ENCODE measurements around the gene PLCD4.

Gene PLCD4

DNA sequence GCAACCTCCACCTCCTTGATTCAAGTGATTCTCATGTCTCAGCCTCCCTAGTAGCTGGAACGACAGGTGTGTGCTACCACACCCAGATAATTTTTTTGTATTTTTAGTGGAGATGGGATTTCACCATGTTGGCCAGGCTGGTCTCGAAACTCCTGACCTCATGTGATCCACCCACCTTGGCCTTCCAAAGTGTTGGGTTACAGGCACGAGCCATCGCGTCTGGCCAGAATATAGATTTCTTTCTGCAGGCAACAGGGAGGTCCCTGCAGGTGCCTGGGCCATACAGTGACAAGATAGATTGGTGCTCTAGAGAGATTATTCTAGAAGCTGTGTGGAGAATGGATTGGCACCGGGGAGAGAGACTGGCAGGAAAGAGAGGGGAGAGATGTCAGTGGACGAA is 13.3 kb downstream of the PLCD4 start:
- DNase-seq (ENCODE audit: low spot score) = no peak

DNA sequence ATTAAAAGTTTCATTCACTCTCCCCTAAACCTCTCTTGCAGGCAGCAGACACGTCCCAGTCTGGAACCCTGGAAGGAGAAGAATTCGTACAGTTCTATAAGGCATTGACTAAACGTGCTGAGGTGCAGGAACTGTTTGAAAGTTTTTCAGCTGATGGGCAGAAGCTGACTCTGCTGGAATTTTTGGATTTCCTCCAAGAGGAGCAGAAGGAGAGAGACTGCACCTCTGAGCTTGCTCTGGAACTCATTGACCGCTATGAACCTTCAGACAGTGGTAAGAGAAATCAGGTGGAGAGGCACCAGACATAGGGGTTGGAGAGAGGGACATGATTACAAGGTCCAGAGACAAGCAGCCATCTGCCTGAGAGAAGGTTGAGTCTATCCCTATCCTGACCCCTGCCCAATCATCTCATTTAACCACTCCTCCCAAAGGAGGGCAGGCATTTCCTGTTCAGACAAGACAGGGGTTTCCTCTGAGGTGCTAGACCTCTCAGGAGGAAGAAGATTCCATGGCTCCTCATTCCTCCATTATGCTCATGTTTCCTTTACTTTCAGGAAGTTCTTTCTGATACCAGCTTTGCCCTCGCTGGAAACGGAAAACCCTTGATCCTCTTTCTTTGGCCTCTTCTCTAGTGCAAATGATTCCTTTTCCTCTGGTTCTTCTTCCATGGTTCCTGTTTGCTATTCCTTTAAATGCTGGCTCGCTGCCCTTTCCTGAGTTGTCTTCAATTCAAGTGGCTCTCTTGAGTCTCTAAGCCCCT is 15.1 kb downstream of the PLCD4 start:
- DNase-seq (ENCODE audit: low spot score) = no peak

DNA sequence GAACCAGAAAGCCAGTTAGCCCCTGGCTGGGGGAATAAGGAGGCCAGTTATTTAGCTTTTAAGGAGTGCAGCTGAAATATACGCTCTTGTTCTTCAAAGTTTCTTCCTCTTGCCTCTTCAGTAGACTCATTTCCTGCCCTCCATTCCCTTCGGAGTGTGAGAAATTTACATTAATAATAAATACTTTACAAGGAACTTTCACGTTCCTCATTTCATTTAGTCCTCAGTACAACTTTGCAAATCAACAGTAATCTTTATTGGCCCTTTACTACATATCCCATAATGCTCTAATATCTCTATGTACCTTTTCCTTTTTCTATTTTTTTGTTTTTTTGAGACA is 15.6 kb downstream of the PLCD4 start:
- DNase-seq (ENCODE audit: low spot score) = no peak

DNA sequence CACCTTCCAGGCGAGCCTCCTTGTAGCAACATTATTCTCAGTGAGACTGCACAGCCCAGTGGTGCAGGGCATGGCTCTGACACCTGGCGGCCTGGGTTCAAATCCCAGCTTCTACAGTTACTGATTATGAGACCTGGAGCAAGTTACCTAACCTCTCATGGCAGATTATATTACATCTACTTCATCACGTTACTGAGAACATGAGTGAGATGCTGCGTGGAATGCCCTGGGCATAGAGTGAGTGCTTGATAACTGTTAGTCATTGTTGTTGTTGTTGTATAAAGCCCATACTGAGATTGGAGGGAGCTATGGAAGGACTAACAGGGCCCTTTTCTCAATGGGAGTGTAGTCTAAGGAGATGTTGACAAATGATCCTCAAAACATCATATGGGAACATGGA is 18.7 kb downstream of the PLCD4 start:
- DNase-seq (ENCODE audit: low spot score) = no peak

DNA sequence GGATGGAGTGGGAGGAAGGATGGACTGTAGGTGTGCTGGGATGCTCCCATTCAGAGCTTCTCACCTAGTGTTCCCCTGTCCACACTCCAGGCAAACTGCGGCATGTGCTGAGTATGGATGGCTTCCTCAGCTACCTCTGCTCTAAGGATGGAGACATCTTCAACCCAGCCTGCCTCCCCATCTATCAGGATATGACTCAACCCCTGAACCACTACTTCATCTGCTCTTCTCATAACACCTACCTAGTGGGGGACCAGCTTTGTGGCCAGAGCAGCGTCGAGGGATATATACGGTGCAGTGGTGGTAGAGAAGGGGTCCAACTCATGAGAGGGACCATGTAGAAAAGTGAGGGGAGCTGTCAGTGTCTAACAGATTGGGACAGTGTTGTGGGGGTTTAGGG is 20.2 kb downstream of the PLCD4 start:
- no peak for DNase-seq (ENCODE audit: low spot score)

DNA sequence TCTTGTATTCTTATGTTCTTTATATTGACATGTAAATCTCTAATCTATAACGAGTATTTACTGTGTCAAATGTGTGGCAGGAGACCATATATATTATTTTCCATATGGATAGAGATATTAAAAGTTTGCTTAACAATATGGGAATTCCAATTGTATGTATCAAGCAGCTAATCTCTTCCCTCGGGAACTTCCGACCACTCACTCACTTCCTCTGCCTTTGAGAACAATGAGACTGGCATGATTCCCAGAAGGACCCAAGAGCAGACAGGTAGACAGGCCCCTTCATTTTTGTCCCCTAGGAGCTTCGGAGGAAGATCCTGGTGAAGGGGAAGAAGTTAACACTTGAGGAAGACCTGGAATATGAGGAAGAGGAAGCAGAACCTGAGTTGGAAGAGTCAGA is 24.1 kb downstream of the PLCD4 start:
- DNase-seq (ENCODE audit: low spot score) = no peak

DNA sequence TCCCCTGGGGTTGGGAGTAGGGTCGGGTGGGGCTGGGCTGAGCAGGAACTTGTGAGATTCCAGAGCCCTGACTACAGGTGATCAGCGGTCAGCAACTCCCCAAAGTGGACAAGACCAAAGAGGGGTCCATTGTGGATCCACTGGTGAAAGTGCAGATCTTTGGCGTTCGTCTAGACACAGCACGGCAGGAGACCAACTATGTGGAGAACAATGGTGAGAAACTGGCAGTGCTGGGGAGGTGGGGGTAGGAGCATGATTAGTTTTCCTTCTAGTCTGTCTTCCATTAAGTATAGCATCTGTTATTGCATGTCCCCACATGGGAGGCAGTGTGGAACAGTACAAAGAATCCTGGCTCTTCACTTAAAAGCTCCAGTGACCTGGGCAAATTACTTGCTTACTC is 28.0 kb downstream of the PLCD4 start:
- no peak for DNase-seq (ENCODE audit: low spot score)

DNA sequence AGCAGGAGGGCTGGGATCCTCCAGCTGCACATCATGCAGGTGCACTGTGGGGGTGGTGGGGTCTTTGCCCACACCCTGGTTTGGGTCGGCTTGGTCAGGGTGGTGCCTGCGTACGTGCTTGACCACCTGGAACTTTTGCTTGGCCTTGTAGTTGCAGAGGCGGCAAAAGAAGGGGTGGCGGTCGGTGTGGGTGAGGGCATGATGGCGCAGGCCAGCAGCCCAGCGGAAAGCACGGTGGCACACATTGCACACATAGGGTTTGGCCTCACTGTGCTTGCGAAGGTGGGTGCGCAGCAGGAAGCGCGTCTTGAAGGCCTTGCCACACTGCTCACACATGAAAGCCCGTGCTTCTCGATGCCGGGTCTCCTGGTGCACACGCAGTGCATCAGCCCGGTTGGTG is 30.7 kb downstream of the PLCD4 start:
- DNase-seq (ENCODE audit: low spot score) = no peak

DNA sequence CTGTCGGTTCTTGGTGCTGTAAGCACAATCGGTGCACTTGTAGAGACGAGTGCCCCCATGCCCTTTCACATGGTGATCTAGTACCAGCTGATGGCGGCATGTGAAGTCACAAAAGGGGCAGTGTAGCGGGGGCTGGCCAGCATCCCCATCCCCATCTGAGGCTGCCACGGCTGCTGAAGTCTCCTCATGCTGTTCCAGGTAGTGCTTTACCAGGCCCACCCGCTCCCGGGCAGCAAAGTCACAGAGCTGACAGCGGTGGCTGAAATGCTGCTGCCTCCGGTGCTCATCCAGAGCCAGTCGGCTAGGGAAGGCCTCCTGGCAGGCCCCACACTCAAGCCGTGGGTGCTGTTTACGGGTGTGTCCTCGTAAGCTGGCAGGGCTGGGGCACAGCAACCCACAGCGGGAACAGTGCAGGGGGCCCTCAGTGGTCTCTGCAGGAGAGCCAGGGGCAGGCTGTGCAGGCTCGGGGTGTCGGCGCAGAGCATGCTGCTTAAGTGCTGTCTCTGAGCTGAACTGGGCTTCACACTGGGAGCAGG is 34.5 kb downstream of the PLCD4 start:
- DNase-seq (ENCODE audit: low spot score) = no peak

DNA sequence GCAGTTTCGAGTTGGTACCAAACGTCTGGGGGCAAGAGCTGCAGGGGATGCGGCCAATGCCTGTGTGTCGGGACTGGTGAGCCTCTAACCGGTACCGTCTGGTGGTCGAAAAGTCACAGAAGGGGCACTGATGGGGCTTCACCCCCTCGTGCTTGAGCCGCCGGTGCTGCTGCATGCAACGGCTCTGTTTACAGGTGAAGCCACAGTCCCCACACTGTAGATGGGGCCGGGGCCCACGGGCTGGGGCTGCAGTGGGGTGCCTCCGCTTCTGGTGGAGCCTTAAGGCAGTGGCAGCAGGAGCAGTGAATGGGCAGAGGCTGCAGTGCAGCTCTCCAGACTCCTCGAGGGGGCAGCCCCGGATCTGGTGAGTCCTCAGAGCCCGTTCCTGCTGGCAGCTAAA is 35.1 kb downstream of the PLCD4 start:
- no peak for DNase-seq (ENCODE audit: low spot score)

DNA sequence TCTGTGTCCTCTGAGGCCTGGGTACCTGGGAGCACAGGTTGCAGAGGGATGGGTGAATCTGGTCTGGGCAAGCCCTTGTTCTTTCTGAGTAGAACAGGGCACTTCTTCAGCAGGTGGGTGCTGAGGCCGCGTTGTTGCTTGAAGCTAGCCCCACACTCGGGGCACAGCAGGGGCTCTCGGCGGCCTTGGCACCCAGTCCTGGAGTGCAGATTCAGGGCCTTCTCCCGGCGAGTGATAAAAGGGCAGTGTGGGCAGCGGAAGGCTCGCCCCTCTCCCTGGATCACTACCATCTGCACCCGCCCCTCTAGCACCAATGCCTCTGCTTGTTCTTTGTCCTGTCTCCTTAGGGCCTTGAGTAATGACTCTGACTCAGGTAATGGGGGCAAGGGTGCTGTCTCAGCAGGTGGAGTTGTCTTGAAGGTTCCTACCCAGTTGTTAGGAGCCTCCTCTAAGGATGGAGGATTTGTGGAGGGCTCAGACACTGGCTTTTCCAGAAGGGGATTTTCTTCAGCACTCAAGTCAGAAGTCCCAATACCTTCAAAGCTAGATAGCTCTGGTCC is 36.1 kb downstream of the PLCD4 start:
- no peak for DNase-seq (ENCODE audit: low spot score)

DNA sequence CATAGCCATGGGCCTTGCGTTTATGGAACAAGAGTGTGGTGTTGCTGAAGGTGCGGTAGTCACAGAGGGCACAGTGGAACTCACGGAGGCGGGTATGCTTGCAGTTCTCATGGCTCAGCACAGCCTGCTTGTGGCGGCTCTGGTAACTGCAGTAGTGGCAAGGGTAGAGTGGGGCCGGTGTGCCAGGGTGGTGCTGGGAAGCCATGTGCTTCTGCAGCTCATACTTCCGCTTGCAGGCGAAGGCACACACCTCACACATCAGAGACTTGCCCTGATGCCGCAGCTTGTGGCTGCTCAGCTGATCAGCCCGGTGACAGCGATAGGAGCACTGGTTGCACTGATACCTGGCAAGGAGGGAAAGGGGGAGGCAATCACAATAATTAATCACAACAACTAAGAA is 37.0 kb downstream of the PLCD4 start:
- no peak for DNase-seq (ENCODE audit: low spot score)

DNA sequence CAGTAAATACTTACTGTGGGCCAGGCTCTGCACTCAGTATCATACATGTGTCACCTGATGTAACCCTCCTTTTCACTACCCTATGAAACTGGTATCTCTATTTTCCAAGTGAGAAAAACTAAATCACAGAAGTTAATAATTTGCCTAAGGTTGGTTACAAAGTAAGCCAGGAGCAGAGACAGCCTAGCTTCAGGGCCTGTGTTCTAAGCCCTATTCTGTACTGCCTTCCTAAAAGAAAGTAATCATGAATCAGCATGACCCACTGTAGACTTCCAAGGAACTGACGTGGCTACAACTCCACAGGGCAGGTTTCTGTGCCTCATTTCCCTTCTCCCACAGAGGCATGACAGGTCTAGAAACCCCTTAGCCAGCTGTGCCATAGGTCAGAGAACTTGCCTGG is 37.4 kb downstream of the PLCD4 start:
- DNase-seq (ENCODE audit: low spot score) = no peak

DNA sequence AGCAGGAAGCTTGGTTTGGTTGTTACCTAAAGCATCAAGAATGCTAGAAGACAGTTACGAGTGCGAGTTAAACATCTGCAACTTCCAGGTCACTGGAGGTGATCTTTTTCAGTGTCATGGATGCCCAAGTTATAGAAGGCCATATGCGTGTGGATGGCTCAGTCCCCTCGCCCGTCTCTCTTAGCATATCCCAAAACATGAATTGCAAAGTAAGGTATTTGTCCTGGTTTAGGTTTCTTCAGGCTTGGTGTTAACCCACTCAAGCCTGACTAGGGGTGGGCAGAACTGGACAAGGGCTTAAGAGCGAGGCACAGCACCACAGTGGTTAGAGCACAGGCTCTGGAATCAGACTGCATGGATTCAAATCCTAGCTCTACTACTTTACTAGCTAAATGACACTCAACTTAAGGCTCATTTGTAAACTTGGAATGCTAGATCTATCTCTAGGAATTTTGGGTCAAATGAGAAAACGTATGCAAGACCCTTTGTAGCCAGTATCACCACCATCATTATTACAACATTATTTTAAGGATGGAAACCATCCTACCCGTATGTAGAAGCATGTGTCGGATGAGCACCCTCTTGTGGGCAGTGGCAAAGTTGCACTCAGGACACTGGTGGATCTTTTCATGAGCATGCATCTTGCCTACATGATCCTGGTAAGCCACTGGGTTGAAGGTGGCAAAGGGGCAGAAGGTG is 40.5 kb downstream of the PLCD4 start:
- peak; percentile 81 for DNase-seq (ENCODE audit: low spot score)

DNA sequence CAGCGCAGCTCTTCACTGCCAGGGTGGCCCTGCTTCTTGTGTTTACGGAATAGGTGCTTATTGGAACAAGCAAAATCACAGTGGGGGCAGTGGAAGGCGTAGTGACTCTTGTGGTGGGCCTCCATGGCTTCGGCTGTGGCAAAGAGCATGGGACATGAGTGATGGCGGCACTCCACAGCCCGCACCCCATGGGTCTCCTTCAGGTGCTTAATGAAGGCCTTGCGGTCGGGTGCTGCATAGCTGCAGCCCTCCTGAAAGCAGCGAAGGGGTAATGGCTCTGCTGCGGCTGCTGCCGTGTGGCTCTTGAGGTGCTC is 41.0 kb downstream of the PLCD4 start:
- no peak for DNase-seq (ENCODE audit: low spot score)

DNA sequence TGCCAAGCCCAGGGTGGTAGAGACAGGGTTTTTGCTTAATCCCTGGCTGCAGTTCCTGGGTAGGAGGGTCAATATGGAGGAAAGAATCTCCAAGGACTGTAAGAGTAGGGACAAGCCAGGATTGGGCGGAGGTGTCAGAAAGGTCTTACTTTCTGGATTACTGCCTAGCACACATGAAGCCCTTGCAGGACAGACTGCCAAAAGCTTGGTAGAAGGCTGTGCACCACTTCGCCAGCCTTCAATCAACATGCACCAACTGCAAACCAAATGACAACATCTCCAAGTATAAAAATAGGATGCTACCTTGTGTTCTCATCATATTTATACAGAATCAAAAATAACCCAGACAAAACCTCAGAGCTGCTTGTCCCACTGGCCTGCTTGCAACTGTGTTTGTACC is 48.1 kb downstream of the PLCD4 start:
- no peak for DNase-seq (ENCODE audit: low spot score)

DNA sequence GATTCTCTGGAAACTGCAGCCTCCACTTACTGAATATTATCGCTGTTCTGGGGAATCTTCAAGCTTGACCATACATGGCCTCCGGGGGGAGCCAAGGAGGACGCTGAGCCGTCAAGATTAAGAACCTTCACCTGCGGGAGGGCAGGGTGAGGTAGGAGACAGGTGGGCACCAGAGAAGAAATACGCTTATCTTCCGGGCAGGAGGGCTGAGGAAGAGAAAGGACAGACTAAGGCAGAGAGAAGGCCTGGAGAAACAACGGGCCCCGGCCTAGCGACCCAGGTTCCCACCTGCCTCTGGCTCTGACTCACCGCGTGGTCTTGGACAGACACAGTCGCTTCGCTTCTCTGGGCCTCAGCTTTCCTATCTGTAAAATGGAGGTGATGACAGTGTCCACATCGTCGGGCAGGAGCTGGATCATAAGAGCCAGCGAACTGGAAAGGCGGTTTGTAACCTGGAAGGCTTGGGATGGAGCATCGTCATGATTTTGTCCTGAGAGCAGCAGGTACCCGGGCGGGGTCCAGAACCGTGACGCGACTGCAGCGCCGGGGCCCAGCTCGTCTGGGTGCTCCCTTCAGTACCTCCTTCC is 51.1 kb downstream of the PLCD4 start:
- DNase-seq (ENCODE audit: low spot score) = peak; percentile 79

DNA sequence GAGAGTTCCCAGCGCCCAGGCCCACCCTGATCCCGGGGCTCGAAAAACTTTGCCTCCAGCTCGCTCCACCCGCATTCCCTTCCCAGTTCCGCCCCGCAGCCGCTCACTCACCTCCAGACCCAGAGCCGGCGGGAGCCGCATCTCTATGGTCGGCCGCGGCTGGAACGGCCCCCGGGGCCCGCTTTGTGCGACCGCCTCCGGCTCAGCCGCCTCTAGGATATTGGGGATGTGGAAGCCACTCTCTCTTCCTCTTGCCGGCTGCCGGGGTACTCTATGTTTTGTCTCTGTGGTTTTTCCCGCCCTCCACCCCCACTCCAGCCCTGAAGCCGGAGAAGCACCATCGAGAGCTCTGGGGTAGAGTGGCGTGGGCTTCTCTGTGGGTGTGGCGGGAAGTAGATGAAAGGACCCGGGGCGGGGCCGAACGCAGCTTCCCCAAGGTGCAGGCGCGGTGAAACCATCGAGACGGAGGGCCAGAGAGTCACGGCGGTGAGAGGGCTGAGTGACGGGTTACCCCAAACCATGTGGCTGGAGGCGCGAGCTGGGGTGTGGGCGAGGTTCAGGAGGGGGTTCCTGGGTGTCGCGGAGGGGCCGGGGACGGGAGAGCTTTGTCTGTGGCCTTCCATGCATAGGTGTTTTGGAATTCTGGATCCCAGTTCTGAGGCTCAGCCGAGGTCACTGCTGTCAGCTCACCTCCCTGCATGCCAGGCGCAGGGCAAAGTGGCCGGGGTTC is 51.7 kb downstream of the PLCD4 start, which contains the start of the genes BCS1L and ZNF142:
BCS1L (plus strand) TSS at position 426 of the 730 bp plus-strand sequence. CDS start 1,305 bp downstream, outside the sequence.
ZNF142 (minus strand) TSS at position 366 of the 730 bp plus-strand sequence. CDS start 3,194 bp downstream, outside the sequence.
- peak; percentile 96 for DNase-seq (ENCODE audit: low spot score)

DNA sequence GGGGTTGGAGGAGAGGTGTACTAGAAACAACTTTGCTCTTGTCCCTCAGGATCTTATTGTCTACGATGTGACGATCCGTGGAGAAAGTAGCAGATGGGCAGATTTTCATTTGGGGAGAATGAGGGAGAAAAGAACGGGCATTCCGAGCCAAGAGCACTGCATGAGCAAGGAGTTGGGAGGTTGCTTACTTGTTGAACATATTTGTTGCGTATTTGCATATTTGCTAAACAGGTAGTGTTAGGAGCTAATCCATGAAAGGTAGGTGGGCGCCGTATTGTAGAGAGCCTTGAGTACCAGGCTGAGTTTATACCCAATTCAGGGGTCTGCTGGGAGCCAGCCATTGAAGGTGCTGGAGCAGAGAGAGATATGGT is 52.3 kb downstream of the PLCD4 start:
- DNase-seq (ENCODE audit: low spot score) = no peak

DNA sequence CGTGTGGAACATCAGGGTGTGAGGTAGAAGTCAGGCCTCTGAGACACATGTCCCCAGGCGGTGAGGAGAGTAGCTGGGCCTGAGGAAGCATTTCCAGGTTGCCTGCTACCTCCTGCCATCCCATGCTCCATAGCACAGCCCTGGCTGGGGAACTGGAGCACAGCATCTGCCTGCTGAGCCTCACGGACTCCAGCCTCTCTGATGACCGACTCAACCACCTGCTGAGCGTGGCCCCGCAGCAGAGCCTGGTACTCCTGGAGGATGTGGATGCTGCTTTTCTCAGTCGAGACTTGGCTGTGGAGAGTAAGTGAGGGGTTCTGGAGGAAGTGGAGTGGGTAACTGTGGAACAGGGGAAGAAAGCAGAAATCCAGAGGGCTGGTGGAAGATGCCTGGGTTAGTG is 54.7 kb downstream of the PLCD4 start:
- DNase-seq (ENCODE audit: low spot score) = no peak

DNA sequence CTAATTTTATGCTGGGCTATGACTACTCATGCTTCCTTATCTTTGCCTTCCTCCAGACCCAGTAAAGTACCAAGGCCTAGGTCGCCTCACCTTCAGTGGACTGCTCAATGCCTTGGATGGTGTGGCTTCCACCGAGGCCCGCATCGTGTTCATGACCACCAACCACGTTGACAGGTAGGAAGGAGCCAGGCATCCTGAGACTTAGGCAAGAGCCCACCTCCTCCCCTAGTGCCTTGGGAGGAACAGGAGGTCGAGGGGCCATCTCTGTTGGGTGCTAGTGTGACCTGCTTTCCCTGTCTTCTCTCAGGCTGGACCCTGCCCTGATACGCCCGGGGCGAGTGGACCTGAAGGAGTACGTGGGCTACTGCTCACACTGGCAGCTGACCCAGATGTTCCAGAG is 55.1 kb downstream of the PLCD4 start:
- DNase-seq (ENCODE audit: low spot score) = no peak

DNA sequence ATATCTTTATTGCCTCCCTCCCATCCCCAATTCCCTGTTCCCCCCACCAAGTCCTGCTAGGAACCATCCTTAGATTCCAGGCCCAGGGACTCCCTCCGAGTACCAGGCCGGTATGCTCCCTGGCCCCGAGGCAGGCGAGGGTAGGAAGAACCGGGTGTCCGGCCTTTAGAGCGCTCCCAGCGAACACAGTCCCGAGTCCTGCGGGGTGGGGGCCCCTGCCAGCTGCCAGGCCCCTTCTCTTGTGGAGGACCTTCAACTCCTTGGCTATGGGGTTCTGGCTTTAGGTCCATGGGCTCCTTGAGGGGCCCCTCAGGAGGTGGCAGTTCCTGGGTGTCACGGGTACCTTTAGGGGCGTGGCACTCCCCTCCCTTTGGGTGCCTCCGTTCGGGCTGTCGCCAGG is 56.2 kb downstream of the PLCD4 start:
- DNase-seq (ENCODE audit: low spot score) = no peak
